SK-N-SH treated with all-trans-retinoic acid at 6 μM for 48 hours (cell line): ENCODE results near the gene ADIRF.

ENCODE experiments used
- ATAC-seq: fragments of 200-7000 bp; cut with Tn5 transposase; 3 replicates; pipeline ENCODE4 v1.9.1; 2020; ENCODE audit warnings: mild to moderate bottlenecking, moderate library complexity
- ARNTL ChIP-seq: fragments of 450-650 bp; formaldehyde crosslinking; IDR thresholded peaks from 2 replicates; pipeline ENCODE4 v1.5.0; 2020; ENCODE audit warnings: low read depth, mild to moderate bottlenecking, moderate library complexity, borderline replicate concordance
- BACH2 ChIP-seq: fragments of 250-450 bp; sonication (Bioruptor Pico); IDR thresholded peaks from 2 replicates; pipeline ENCODE4 v1.9.0; 2021; ENCODE audit warnings: mild to moderate bottlenecking, borderline replicate concordance
- CSDC2 ChIP-seq: fragments of 250-450 bp; sonication (Bioruptor Pico); IDR thresholded peaks from 2 replicates; pipeline ENCODE4 v1.5.0; 2020; ENCODE audit warnings: mild to moderate bottlenecking, moderate library complexity
- ESRRG ChIP-seq: fragments of 250-450 bp; sonication (Bioruptor Pico); IDR thresholded peaks from 2 replicates; pipeline ENCODE4 v1.6.1; 2021; ENCODE audit warnings: mild to moderate bottlenecking
- GLIS3 ChIP-seq: fragments of 250-450 bp; sonication (Bioruptor Pico); IDR thresholded peaks from 2 replicates; pipeline ENCODE4 v1.5.0; 2020; ENCODE audit warnings: mild to moderate bottlenecking, moderate library complexity
- ISL1 ChIP-seq: fragments of 250-450 bp; sonication (Bioruptor Pico); IDR thresholded peaks from 2 replicates; pipeline ENCODE4 v2.1.2; 2022; ENCODE audit warnings: mild to moderate bottlenecking, moderate library complexity
- OSR1 ChIP-seq: fragments of 250-450 bp; sonication (Bioruptor Pico); IDR thresholded peaks from 2 replicates; pipeline ENCODE4 v1.8.0; 2022; ENCODE audit warnings: moderate library complexity, mild to moderate bottlenecking, inconsistent platforms
- PPARA ChIP-seq: fragments of 250-450 bp; sonication (Bioruptor Pico); IDR thresholded peaks from 2 replicates; pipeline ENCODE4 v1.5.0; 2020; ENCODE audit warnings: mild to moderate bottlenecking, borderline replicate concordance
- RARB ChIP-seq: fragments of 250-450 bp; sonication (Bioruptor Pico); IDR thresholded peaks from 2 replicates; pipeline ENCODE4 v1.8.0; 2021; ENCODE audit warnings: mild to moderate bottlenecking, moderate library complexity
- SNAI2 ChIP-seq: fragments of 250-450 bp; sonication (Bioruptor Pico); IDR thresholded peaks from 2 replicates; pipeline ENCODE4 v1.5.0; 2020; ENCODE audit warnings: mild to moderate bottlenecking, moderate library complexity
- TCF4 ChIP-seq: fragments of 250-450 bp; sonication (Bioruptor Pico); IDR thresholded peaks from 2 replicates; pipeline ENCODE4 v1.8.0; 2021; ENCODE audit warnings: mild to moderate bottlenecking, moderate library complexity, borderline replicate concordance
- TOX ChIP-seq: fragments of 250-450 bp; sonication (Bioruptor Pico); IDR thresholded peaks from 2 replicates; pipeline ENCODE4 v1.8.0; 2021; ENCODE audit warnings: mild to moderate bottlenecking, moderate library complexity, borderline replicate concordance
- ZC3H10 ChIP-seq: fragments of 250-450 bp; sonication (Bioruptor Pico); IDR thresholded peaks from 2 replicates; pipeline ENCODE4 v1.5.1; 2021; ENCODE audit warnings: mild to moderate bottlenecking, moderate library complexity
- ZFP3 ChIP-seq: fragments of 250-450 bp; sonication (Bioruptor Pico); IDR thresholded peaks from 2 replicates; pipeline ENCODE4 v1.5.0; 2020; ENCODE audit warnings: mild to moderate bottlenecking, moderate library complexity
- ZFP30 ChIP-seq: fragments of 450-650 bp; formaldehyde crosslinking; IDR thresholded peaks from 2 replicates; pipeline ENCODE4 v1.5.0; 2022; ENCODE audit warnings: mild to moderate bottlenecking, moderate library complexity
- ZNF565 ChIP-seq: fragments of 450-650 bp; formaldehyde crosslinking; conservative IDR thresholded peaks from 2 replicates; pipeline ENCODE4 v1.5.0; 2020; ENCODE audit warnings: low read depth, mild to moderate bottlenecking, moderate library complexity
- ZNF70 ChIP-seq: fragments of 450-650 bp; formaldehyde crosslinking; IDR thresholded peaks from 2 replicates; pipeline ENCODE4 v1.5.0; 2020; ENCODE audit warnings: mild to moderate bottlenecking, moderate library complexity
- ZNF8 ChIP-seq: fragments of 450-650 bp; formaldehyde crosslinking; IDR thresholded peaks from 2 replicates; pipeline ENCODE4 v1.5.0; 2020; ENCODE audit warnings: mild to moderate bottlenecking, moderate library complexity
- TF ChIP-seq, protein P1 (sequence below): fragments of 250-450 bp; sonication (Bioruptor Pico); IDR thresholded peaks from 2 replicates; pipeline ENCODE4 v1.8.0; 2021; ENCODE audit warnings: low read depth, mild to moderate bottlenecking, moderate library complexity, borderline replicate concordance
- TF ChIP-seq, protein P2 (sequence below): fragments of 250-450 bp; sonication (Bioruptor Pico); IDR thresholded peaks from 2 replicates; pipeline ENCODE4 v1.5.1; 2020; ENCODE audit warnings: low read depth, mild to moderate bottlenecking, moderate library complexity
- TF ChIP-seq, protein P3 (sequence below): fragments of 250-450 bp; sonication (Bioruptor Pico); IDR thresholded peaks from 2 replicates; pipeline ENCODE4 v1.5.0; 2020; ENCODE audit warnings: mild to moderate bottlenecking, moderate library complexity
- TF ChIP-seq, protein P4 (sequence below): fragments of 250-450 bp; sonication (Bioruptor Pico); IDR thresholded peaks from 2 replicates; pipeline ENCODE4 v1.8.0; 2020; ENCODE audit warnings: mild to moderate bottlenecking, moderate library complexity, borderline replicate concordance

The ADIRF gene

DNA sequence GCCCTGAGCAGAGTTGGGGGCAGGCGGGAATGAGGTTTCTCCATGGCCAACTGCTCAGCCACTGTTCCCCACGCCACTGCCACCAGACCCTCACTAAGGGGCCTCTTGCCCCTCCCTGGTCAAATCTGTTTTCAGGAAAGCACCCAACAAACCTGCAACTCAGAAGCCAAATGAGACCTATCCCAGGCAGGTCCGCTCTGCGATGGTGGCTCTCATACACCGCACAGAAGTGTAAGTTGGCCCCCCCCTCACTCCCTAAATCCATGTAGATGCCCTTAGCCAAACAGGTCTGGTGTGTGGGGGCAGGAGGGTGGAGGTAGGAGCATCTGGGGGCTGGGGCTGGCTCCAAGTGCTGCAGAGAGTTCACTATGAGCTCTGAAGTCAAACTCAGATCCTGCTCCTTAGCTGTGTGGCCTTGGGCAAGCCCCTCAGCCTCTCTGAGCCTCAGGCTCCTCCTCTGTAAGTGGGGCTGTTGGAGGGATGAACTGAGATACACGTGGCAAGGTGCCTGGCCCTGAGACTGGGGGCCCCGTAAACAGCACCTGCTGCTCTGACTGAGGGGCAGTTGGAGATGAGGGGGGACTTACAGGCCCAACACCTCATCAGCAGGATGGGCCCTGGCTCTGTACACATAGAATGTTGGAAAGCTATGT lies 12.0 kb upstream of the ADIRF start (continued):
- TF ChIP-seq TOX: no peak
- TF ChIP-seq SNAI2: no peak
- no peak for TF ChIP-seq ZNF8 (CRISPR knock-in tag)
- TF ChIP-seq ZFP3: no peak
- TF ChIP-seq PPARA (CRISPR knock-in tag): no peak
- TF ChIP-seq TCF4 (CRISPR knock-in tag): no peak
- no peak for TF ChIP-seq CSDC2 (CRISPR knock-in tag)
- TF ChIP-seq ESRRG: no peak

DNA sequence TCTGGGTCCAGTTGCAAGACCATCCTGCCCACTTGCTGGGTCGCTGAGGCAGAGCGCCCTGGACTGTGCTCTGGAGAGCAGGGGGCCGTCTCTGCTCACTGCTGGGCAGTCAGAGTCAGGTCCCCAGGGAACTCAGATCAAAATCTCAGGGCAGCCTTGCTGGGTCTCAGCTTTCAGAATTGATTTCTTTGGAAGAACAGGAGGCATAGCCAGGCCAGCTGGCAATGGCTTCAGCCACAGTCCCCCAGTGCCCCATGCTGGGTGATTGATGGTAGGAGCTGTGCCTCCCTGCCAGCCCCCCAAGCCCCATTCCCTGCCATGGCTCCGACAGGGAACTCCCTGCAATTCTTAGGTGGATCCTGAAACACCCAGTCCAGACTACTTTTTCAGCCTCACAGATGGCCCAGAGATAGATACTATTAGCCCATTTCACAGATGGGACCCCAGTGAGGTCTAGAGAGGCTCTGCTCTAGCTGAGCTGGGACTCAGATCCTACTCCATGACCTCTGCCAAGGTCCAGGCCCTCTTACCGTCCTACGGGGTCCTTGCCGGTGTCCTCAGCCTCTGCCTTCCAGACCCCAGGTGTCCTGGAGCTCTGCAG lies 11.3 kb upstream of the ADIRF start:
- TF ChIP-seq ZFP3 (no peak), ZNF565 (CRISPR knock-in tag) (no peak), BACH2 (CRISPR knock-in tag) (no peak), GLIS3 (CRISPR knock-in tag) (no peak), ESRRG (no peak), ARNTL (CRISPR knock-in tag) (no peak), PPARA (CRISPR knock-in tag) (no peak), ZNF70 (CRISPR knock-in tag) (no peak)
- TF ChIP-seq, protein P1, sequence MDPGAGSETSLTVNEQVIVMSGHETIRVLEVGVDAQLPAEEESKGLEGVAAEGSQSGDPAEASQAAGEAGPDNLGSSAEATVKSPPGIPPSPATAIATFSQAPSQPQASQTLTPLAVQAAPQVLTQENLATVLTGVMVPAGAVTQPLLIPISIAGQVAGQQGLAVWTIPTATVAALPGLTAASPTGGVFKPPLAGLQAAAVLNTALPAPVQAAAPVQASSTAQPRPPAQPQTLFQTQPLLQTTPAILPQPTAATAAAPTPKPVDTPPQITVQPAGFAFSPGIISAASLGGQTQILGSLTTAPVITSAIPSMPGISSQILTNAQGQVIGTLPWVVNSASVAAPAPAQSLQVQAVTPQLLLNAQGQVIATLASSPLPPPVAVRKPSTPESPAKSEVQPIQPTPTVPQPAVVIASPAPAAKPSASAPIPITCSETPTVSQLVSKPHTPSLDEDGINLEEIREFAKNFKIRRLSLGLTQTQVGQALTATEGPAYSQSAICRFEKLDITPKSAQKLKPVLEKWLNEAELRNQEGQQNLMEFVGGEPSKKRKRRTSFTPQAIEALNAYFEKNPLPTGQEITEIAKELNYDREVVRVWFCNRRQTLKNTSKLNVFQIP (CRISPR knock-in tag): no peak
- TF ChIP-seq, protein P2, sequence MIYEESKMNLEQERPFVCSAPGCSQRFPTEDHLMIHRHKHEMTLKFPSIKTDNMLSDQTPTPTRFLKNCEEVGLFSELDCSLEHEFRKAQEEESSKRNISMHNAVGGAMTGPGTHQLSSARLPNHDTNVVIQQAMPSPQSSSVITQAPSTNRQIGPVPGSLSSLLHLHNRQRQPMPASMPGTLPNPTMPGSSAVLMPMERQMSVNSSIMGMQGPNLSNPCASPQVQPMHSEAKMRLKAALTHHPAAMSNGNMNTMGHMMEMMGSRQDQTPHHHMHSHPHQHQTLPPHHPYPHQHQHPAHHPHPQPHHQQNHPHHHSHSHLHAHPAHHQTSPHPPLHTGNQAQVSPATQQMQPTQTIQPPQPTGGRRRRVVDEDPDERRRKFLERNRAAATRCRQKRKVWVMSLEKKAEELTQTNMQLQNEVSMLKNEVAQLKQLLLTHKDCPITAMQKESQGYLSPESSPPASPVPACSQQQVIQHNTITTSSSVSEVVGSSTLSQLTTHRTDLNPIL (CRISPR knock-in tag): no peak
- TF ChIP-seq, all 23 proteins: peak for 0
- ATAC-seq: no peak

DNA sequence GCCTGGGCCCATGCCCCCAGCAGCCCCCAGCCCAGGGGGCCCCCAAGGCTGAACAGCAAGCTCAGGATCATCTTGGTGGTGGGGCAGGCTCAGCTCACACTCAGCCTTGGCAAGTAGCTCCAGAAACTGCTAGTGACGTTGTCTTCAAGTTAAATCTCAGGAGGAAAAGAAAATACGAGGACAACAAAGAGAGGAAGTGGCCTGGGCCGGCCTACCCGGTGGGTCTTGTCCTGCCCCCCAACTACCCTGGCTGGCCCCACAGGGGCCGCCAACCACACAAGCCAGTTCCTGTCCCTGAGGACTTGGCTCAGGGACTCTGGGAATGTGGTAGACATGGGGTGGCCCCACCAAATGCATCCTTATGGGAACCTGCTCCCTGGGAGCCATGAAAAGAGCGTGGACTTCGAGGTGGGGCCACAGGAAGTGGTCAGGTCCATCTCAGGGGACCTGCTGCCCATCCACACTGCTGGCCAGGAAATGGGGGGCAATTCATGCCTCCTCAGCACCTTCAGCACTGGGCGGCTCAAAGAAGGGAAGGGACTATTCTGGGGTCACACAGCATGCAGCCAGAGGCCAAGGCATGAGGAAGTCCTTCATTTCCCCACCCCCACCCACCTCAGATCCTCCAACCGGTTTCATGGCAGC lies 10.7 kb upstream of the ADIRF start, which contains the start of gene MMRN2:
Gene MMRN2 (minus strand): TSS at position 145 of the 645 bp plus-strand sequence. CDS start 74 bp downstream, at position 71.
- TF ChIP-seq ARNTL (CRISPR knock-in tag): no peak
- TF ChIP-seq ZNF70 (CRISPR knock-in tag): no peak
- TF ChIP-seq ZNF8 (CRISPR knock-in tag): no peak
- TF ChIP-seq, protein P3, sequence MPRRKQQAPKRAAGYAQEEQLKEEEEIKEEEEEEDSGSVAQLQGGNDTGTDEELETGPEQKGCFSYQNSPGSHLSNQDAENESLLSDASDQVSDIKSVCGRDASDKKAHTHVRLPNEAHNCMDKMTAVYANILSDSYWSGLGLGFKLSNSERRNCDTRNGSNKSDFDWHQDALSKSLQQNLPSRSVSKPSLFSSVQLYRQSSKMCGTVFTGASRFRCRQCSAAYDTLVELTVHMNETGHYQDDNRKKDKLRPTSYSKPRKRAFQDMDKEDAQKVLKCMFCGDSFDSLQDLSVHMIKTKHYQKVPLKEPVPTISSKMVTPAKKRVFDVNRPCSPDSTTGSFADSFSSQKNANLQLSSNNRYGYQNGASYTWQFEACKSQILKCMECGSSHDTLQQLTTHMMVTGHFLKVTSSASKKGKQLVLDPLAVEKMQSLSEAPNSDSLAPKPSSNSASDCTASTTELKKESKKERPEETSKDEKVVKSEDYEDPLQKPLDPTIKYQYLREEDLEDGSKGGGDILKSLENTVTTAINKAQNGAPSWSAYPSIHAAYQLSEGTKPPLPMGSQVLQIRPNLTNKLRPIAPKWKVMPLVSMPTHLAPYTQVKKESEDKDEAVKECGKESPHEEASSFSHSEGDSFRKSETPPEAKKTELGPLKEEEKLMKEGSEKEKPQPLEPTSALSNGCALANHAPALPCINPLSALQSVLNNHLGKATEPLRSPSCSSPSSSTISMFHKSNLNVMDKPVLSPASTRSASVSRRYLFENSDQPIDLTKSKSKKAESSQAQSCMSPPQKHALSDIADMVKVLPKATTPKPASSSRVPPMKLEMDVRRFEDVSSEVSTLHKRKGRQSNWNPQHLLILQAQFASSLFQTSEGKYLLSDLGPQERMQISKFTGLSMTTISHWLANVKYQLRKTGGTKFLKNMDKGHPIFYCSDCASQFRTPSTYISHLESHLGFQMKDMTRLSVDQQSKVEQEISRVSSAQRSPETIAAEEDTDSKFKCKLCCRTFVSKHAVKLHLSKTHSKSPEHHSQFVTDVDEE (CRISPR knock-in tag): no peak
- no peak for TF ChIP-seq ZFP30 (CRISPR knock-in tag)
- no peak for TF ChIP-seq ZNF565 (CRISPR knock-in tag)
- ATAC-seq: no peak

DNA sequence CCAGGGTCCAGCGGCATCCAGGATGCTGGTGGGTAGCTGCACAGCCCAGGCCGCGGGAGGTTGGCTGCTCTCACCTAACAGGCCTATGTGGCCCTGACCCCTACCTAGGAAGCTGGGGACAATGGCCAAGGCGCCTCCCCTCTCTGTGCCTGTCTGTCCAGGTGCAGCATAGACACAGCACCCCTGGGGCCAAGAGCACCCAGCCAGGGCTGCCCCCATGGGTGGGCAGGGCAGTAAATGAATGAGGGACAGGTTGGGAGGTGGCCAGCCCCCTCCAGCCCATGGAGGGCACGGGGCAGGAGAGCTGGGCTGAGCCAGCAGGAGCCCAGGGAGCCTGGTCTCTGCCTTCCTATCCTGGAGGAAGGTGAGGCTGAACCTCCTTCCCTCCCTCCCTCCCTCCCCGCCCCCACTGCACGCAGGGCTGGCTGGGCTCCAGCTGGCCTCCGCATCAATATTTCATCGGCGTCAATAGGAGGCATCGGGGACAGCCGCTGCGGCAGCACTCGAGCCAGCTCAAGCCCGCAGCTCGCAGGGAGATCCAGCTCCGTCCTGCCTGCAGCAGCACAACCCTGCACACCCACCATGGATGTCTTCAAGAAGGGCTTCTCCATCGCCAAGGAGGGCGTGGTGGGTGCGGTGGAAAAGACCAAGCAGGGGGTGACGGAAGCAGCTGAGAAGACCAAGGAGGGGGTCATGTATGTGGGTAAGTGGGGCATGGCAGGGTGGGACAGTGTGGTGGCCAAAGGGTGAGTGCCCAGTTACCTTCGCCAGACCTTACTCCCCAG lies 10.0 kb upstream of the ADIRF start, which contains the start of gene SNCG:
Gene SNCG (plus strand): TSS at position 484 of the 785 bp plus-strand sequence. CDS start 99 bp downstream, at position 583.
- no peak for ATAC-seq
- no peak for TF ChIP-seq ZNF565 (CRISPR knock-in tag)
- TF ChIP-seq, protein P4, sequence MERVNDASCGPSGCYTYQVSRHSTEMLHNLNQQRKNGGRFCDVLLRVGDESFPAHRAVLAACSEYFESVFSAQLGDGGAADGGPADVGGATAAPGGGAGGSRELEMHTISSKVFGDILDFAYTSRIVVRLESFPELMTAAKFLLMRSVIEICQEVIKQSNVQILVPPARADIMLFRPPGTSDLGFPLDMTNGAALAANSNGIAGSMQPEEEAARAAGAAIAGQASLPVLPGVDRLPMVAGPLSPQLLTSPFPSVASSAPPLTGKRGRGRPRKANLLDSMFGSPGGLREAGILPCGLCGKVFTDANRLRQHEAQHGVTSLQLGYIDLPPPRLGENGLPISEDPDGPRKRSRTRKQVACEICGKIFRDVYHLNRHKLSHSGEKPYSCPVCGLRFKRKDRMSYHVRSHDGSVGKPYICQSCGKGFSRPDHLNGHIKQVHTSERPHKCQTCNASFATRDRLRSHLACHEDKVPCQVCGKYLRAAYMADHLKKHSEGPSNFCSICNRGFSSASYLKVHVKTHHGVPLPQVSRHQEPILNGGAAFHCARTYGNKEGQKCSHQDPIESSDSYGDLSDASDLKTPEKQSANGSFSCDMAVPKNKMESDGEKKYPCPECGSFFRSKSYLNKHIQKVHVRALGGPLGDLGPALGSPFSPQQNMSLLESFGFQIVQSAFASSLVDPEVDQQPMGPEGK (CRISPR knock-in tag): no peak
- TF ChIP-seq, protein P1 (CRISPR knock-in tag): no peak
- no peak for TF ChIP-seq ZC3H10 (CRISPR knock-in tag)
- TF ChIP-seq ESRRG: no peak
- no peak for TF ChIP-seq PPARA (CRISPR knock-in tag)
- TF ChIP-seq TOX: no peak
- TF ChIP-seq ZNF70 (CRISPR knock-in tag): no peak
- no peak for TF ChIP-seq ISL1
- TF ChIP-seq BACH2 (CRISPR knock-in tag): no peak
- no peak for TF ChIP-seq SNAI2
- TF ChIP-seq OSR1: no peak
- TF ChIP-seq CSDC2 (CRISPR knock-in tag): no peak
- TF ChIP-seq ZFP3: no peak
- TF ChIP-seq RARB (CRISPR knock-in tag): no peak
- no peak for TF ChIP-seq GLIS3 (CRISPR knock-in tag)
